NT2/D1 (cell line): Measurements from ENCODE around the gene TBC1D20.

Source experiments
- SUZ12 ChIP-seq: IDR thresholded peaks from 2 replicates; pipeline ENCODE4 v1.6.1; 2011; ENCODE audit not compliant: insufficient read length, insufficient read depth; ENCODE audit errors: extremely low read depth
- YY1 ChIP-seq: IDR thresholded peaks from 2 replicates; pipeline ENCODE4 v1.6.1; 2011; ENCODE audit not compliant: insufficient read length, insufficient read depth

- TF ChIP-seq SUZ12, result no peak
- TF ChIP-seq YY1, result no peak
Observed at GRCh38 chr20:397432-398237, 64.7 kb downstream of the TBC1D20 start.
